Activated T-helper 1 cell treated with anti-CD3 and anti-CD28 coated beads, Interleukin-12 subunit alpha, Interleukin-12 subunit beta, Interleukin-2, Interleukin-4 antibody, amounts not matched to agents 30 ng/mL and 10 ng/mL and 1 ng/mL, durations not matched to agents 14 hours and 24 hours and 36 hours (primary cell): ENCODE results near the gene PLEKHG5. TPM values are rescaled to one million over a fixed set of nuclear protein-coding genes. Genes with fewer than 3 reads are reported as not detected.

ENCODE experiments used
- DNase-seq: peaks from one replicate; pipeline ENCODE4 v3.0.0; 2021; ENCODE audit warnings: low spot score
- H3K27ac Mint-ChIP-seq: one replicate; pipeline ENCODE4 v1.8.0; 2021; ENCODE audit warnings: mild to moderate bottlenecking, mixed read lengths
- H3K27me3 Mint-ChIP-seq: one replicate; pipeline ENCODE4 v1.8.0; 2022; ENCODE audit warnings: mild to moderate bottlenecking, moderate library complexity, mixed read lengths; ENCODE audit not compliant: insufficient read depth
- H3K36me3 Mint-ChIP-seq: one replicate; pipeline ENCODE4 v1.8.0; 2021; ENCODE audit warnings: low read depth, mixed read lengths
- H3K4me1 Mint-ChIP-seq: one replicate; pipeline ENCODE4 v1.8.0; 2021; ENCODE audit warnings: low read depth, mixed read lengths
- H3K4me3 Mint-ChIP-seq: one replicate; pipeline ENCODE4 v1.8.0; 2021; ENCODE audit warnings: mild to moderate bottlenecking, moderate library complexity, mixed read lengths
- H3K9me3 Mint-ChIP-seq: one replicate; pipeline ENCODE4 v1.8.0; 2021; ENCODE audit warnings: mixed read lengths
- intact Hi-C: fragments of 100-400 bp; cut with micrococcal nuclease; formaldehyde crosslinking; loops from one replicate; pipeline ENCODE4 v1.15.1; 2024
- total RNA-seq: library from RNA; stranded (reverse); gene quantifications from 2 replicates; pipeline ENCODE4 v1.2.3, GENCODE V29; 2022

The PLEKHG5 gene
- total RNA-seq, 1 donor from 2014 or later: 1.8 TPM

- H3K4me3 Mint-ChIP-seq: peak overlapping the region; percentile 99
- no peaks in the 10 kb centered on the region for H3K27me3 Mint-ChIP-seq
- no peak overlapping the region for H3K27ac Mint-ChIP-seq
- peaks cover 20% of the 10 kb centered on the region for H3K36me3 Mint-ChIP-seq
- intact Hi-C loops: loop anchor here (5.0 kb wide), 1 partner anchor 440 kb away; no protein-coding TSS in a partner anchor
- H3K4me1 Mint-ChIP-seq: peaks cover 23% of the 10 kb centered on the region
- no peaks in the 10 kb centered on the region for H3K9me3 Mint-ChIP-seq
- no peak for DNase-seq
These were observed 24.2 kb downstream of the PLEKHG5 start for GRCh38 chr1:6467224-6467623.

- H3K27ac Mint-ChIP-seq: peak overlapping the region; percentile 18
- peak overlapping the region; percentile 99 for H3K4me3 Mint-ChIP-seq
- no peaks in the 10 kb centered on the region for H3K9me3 Mint-ChIP-seq
- H3K36me3 Mint-ChIP-seq: peaks cover 24% of the 10 kb centered on the region
- intact Hi-C loops: loop anchor here (1.0 to 5.0 kb wide), 2 partner anchors 9 to 439 kb away; no protein-coding TSS in a partner anchor
- no peaks in the 10 kb centered on the region for H3K27me3 Mint-ChIP-seq
- H3K4me1 Mint-ChIP-seq: peaks cover 25% of the 10 kb centered on the region
- no peak for DNase-seq
These were observed 24.7 kb downstream of the PLEKHG5 start for GRCh38 chr1:6466751-6467150.

GRCh38 chr1:6466023-6466422 is 25.4 kb downstream of the PLEKHG5 start, which contains the start of gene TNFRSF25:
Gene TNFRSF25, minus strand, starts transcription at chr1:6466173. Its CDS starts 66 bp downstream, at chr1:6466107.
- intact Hi-C loops: loop anchor here (1.0 to 5.0 kb wide), 2 partner anchors 9 to 439 kb away; no protein-coding TSS in a partner anchor
- peak within 1 kb of the TSS; percentile 99 for H3K4me3 Mint-ChIP-seq
- H3K4me1 Mint-ChIP-seq: peaks cover 27% of the 10 kb centered on the region
- H3K27ac Mint-ChIP-seq: peak within 1 kb of the TSS; percentile 84
- no peaks in the 10 kb centered on the region for H3K9me3 Mint-ChIP-seq
- H3K36me3 Mint-ChIP-seq: peaks cover 29% of the 10 kb centered on the region
- no peaks in the 10 kb centered on the region for H3K27me3 Mint-ChIP-seq
- DNase-seq: peak; percentile 71

GRCh38 chr1:6465461-6466005 is 25.9 kb downstream of the PLEKHG5 start:
- DNase-seq: no peak
- H3K4me3 Mint-ChIP-seq: peak overlapping the region; percentile 99
- peaks cover 34% of the 10 kb centered on the region for H3K36me3 Mint-ChIP-seq
- no peaks in the 10 kb centered on the region for H3K27me3 Mint-ChIP-seq
- H3K4me1 Mint-ChIP-seq: peaks cover 32% of the 10 kb centered on the region
- intact Hi-C loops: loop anchor here (1.0 to 5.0 kb wide), 4 partner anchors 10 to 438 kb away; no protein-coding TSS in a partner anchor
- H3K9me3 Mint-ChIP-seq: no peaks in the 10 kb centered on the region
- peak overlapping the region; percentile 84 for H3K27ac Mint-ChIP-seq

- peaks cover 38% of the 10 kb centered on the region for H3K4me1 Mint-ChIP-seq
- no peak for DNase-seq
- H3K27ac Mint-ChIP-seq: peak overlapping the region; percentile 91
- no peaks in the 10 kb centered on the region for H3K27me3 Mint-ChIP-seq
- H3K36me3 Mint-ChIP-seq: peaks cover 34% of the 10 kb centered on the region
- intact Hi-C loops: loop anchor here (2.0 to 5.0 kb wide), 5 partner anchors 16 to 438 kb away; partner anchors contain the start of gene GPR153
- peak overlapping the region; percentile 99 for H3K4me3 Mint-ChIP-seq
- H3K9me3 Mint-ChIP-seq: no peaks in the 10 kb centered on the region
These were observed 26.6 kb downstream of the PLEKHG5 start for GRCh38 chr1:6464915-6465314.

- intact Hi-C loops: loop anchor here (2.0 to 5.0 kb wide), 4 partner anchors 16 to 217 kb away; partner anchors contain the start of gene GPR153
- Mint-ChIP-seq H3K36me3 (peaks cover 34% of the 10 kb centered on the region), H3K9me3 (no peaks in the 10 kb centered on the region), H3K4me1 (peaks cover 41% of the 10 kb centered on the region), H3K27ac (peak overlapping the region; percentile 91), H3K27me3 (no peaks in the 10 kb centered on the region), H3K4me3 (peak overlapping the region; percentile 99)
- no peak for DNase-seq
These were observed 27.0 kb downstream of the PLEKHG5 start for GRCh38 chr1:6464514-6464836.

- intact Hi-C loops: loop anchor here (5.0 kb wide), 2 partner anchors 201 to 216 kb away; partner anchors contain the start of gene GPR153
- H3K36me3 Mint-ChIP-seq: peaks cover 34% of the 10 kb centered on the region
- peak overlapping the region; percentile 57 for H3K4me3 Mint-ChIP-seq
- no peaks in the 10 kb centered on the region for H3K27me3 Mint-ChIP-seq
- H3K9me3 Mint-ChIP-seq: no peaks in the 10 kb centered on the region
- H3K4me1 Mint-ChIP-seq: peaks cover 45% of the 10 kb centered on the region
- H3K27ac Mint-ChIP-seq: peak overlapping the region; percentile 73
- DNase-seq: no peak
These were observed 28.4 kb downstream of the PLEKHG5 start for GRCh38 chr1:6463120-6463412.

GRCh38 chr1:6462412-6463119 is 28.9 kb downstream of the PLEKHG5 start:
- Mint-ChIP-seq H3K9me3 (no peaks in the 10 kb centered on the region), H3K36me3 (peaks cover 34% of the 10 kb centered on the region), H3K4me1 (peaks cover 45% of the 10 kb centered on the region), H3K4me3 (peak overlapping the region; percentile 57), H3K27me3 (no peaks in the 10 kb centered on the region), H3K27ac (peak overlapping the region; percentile 87)
- DNase-seq: no peak
- intact Hi-C loops: loop anchor here (5.0 kb wide), 2 partner anchors 200 to 215 kb away; partner anchors contain the start of gene GPR153

GRCh38 chr1:6461538-6462411 is 29.7 kb downstream of the PLEKHG5 start:
- H3K36me3 Mint-ChIP-seq: peaks cover 36% of the 10 kb centered on the region
- DNase-seq: no peak

GRCh38 chr1:6461051-6461530 is 30.4 kb downstream of the PLEKHG5 start:
- Mint-ChIP-seq H3K9me3 (no peaks in the 10 kb centered on the region), H3K36me3 (peaks cover 37% of the 10 kb centered on the region), H3K4me1 (peaks cover 45% of the 10 kb centered on the region), H3K4me3 (peak overlapping the region; percentile 75), H3K27ac (peak overlapping the region; percentile 84), H3K27me3 (peaks cover 10% of the 10 kb centered on the region)
- intact Hi-C loops: loop anchor here (2.0 to 5.0 kb wide), 3 partner anchors 14 to 214 kb away; partner anchors contain the start of gene GPR153
- no peak for DNase-seq

More at GRCh38 chr1:6461538-6462411, 29.7 kb downstream of the PLEKHG5 start:
- Mint-ChIP-seq H3K4me1 (peaks cover 45% of the 10 kb centered on the region), H3K27ac (peak overlapping the region; percentile 87), H3K4me3 (peak overlapping the region; percentile 57), H3K9me3 (no peaks in the 10 kb centered on the region), H3K27me3 (peaks cover 6% of the 10 kb centered on the region)
- intact Hi-C loops: loop anchor here (2.0 to 5.0 kb wide), 3 partner anchors 13 to 214 kb away; partner anchors contain the start of gene GPR153

- H3K4me1 Mint-ChIP-seq: peaks cover 45% of the 10 kb centered on the region
- intact Hi-C loops: loop anchor here (1.0 to 5.0 kb wide), 6 partner anchors 14 to 261 kb away; partner anchors contain the start of genes ACOT7, GPR153 and RPL22
- DNase-seq: peak; percentile 88
- peak overlapping the region; percentile 84 for H3K27ac Mint-ChIP-seq
- H3K9me3 Mint-ChIP-seq: no peaks in the 10 kb centered on the region
- peaks cover 37% of the 10 kb centered on the region for H3K36me3 Mint-ChIP-seq
- peaks cover 12% of the 10 kb centered on the region for H3K27me3 Mint-ChIP-seq
- peak overlapping the region; percentile 75 for H3K4me3 Mint-ChIP-seq
These were observed 31.0 kb downstream of the PLEKHG5 start for GRCh38 chr1:6460301-6461050.
